Measurements from ENCODE around the gene DHX32.
"Not testable (repeated sequence)": the region's sequence is repeated elsewhere in the genome, so short reads cannot be mapped to it uniquely, and the experiment has no call there.

- TF ChIP-seq CTCF (IDR thresholded peaks at IDR 0.05; ENCODE audit: insufficient read depth, low read depth, low read length); EZH2 (IDR thresholded peaks at IDR 0.05; ENCODE audit: insufficient read depth, low read length): not testable (repeated sequence)
Observed at GRCh38 chr10:125896088-125896934, 15.2 kb upstream of the DHX32 start, which contains the start of gene FANK1.
